Measurements from ENCODE around the gene SEPTIN12. TPM values are rescaled to one million over a fixed set of nuclear protein-coding genes. Genes with fewer than 3 reads are reported as not detected.

Gene SEPTIN12
- total and polyA plus RNA-seq, 10 of the 15 experiments (the other 5 are each of a cell fraction or from before 2014, with no cell fraction given), result not detected

DNA sequence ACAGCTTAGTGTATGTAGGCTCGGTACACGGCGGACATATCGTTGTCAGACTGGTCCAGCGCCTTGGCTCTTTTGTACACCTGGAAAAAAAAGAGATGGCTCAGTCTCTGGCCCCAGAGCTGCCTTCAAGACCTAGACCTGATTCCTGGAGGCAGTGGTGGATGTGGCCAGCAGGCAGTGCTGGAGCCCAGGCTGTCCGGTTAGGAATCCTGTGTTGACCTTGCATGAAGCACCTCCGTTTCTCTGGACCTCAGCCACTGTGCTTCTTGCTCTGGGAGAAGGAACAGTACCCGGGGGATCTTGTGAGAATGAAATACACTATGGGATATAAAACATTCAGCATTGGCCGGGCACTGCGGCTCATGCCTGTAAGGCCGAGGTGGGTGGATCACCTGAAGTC lies 17.1 kb upstream of the SEPTIN12 start (continued):
- TF ChIP-seq, protein P1, sequence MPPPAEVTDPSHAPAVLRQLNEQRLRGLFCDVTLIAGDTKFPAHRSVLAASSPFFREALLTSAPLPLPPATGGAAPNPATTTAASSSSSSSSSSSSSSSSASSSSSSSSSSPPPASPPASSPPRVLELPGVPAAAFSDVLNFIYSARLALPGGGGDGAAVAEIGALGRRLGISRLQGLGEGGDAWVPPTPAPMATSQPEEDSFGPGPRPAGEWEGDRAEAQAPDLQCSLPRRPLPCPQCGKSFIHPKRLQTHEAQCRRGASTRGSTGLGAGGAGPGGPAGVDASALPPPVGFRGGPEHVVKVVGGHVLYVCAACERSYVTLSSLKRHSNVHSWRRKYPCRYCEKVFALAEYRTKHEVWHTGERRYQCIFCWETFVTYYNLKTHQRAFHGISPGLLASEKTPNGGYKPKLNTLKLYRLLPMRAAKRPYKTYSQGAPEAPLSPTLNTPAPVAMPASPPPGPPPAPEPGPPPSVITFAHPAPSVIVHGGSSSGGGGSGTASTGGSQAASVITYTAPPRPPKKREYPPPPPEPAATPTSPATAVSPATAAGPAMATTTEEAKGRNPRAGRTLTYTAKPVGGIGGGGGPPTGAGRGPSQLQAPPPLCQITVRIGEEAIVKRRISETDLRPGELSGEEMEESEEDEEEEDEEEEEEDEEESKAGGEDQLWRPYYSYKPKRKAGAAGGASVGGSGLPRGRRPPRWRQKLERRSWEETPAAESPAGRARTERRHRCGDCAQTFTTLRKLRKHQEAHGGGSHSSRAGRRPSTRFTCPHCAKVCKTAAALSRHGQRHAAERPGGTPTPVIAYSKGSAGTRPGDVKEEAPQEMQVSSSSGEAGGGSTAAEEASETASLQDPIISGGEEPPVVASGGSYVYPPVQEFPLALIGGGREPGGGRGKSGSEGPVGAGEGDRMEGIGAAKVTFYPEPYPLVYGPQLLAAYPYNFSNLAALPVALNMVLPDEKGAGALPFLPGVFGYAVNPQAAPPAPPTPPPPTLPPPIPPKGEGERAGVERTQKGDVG (CRISPR knock-in tag; IDR thresholded peaks at IDR 0.05), result no peak
- TF ChIP-seq NFYA (IDR thresholded peaks at IDR 0.05; ENCODE audit: borderline replicate concordance, low read depth, low read length) (no peak), FOXK2 (IDR thresholded peaks at IDR 0.05) (no peak), IRF5 (IDR thresholded peaks at IDR 0.05; ENCODE audit: borderline replicate concordance) (no peak)
- TF ChIP-seq, protein P2, sequence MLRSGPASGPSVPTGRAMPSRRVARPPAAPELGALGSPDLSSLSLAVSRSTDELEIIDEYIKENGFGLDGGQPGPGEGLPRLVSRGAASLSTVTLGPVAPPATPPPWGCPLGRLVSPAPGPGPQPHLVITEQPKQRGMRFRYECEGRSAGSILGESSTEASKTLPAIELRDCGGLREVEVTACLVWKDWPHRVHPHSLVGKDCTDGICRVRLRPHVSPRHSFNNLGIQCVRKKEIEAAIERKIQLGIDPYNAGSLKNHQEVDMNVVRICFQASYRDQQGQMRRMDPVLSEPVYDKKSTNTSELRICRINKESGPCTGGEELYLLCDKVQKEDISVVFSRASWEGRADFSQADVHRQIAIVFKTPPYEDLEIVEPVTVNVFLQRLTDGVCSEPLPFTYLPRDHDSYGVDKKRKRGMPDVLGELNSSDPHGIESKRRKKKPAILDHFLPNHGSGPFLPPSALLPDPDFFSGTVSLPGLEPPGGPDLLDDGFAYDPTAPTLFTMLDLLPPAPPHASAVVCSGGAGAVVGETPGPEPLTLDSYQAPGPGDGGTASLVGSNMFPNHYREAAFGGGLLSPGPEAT (IDR thresholded peaks at IDR 0.05; ENCODE audit: low read depth), result no peak
